ENCODE data around the gene SLC6A19. TPM values are rescaled to one million over a fixed set of nuclear protein-coding genes. Genes with fewer than 3 reads are reported as not detected.

SLC6A19 gene
- total and polyA plus RNA-seq, 12 donors = under 0.01 TPM; not detected in 11

GRCh38 chr5:1189269-1189668 lies 12.1 kb upstream of the SLC6A19 start:
- DNase-seq = peak in 1 of 7 donors; percentile 6
- WGBS, 4 donors = 76 to 84% (median 82%) methylated on average over 10 of the region's 10 CpGs
- no peaks in the 10 kb centered on the region for H3K36me3 ChIP-seq (replicated peaks in 1 of 2)
- no peaks in the 10 kb centered on the region for H3K4me1 ChIP-seq (replicated peaks in 1 of 2)
- TF ChIP-seq POLR2A (IDR thresholded peaks at IDR 0.05) = no peak
- TF ChIP-seq CTCF (IDR thresholded peaks at IDR 0.05) = no peak
- H3K27ac ChIP-seq = no peak overlapping the region
- intact Hi-C loops (cut with DNase I) = no loop called here
- H3K27me3 ChIP-seq = peaks cover 17% of the 10 kb centered on the region
- no peaks in the 10 kb centered on the region for H3K9me3 ChIP-seq (replicated peaks in 1 of 3)
- no peak overlapping the region for H3K4me3 ChIP-seq

GRCh38 chr5:1190278-1190677 lies 11.1 kb upstream of the SLC6A19 start:
- Histone ChIP-seq H3K9me3 (replicated peaks in 1 of 3) (no peaks in the 10 kb centered on the region), H3K4me3 (no peak overlapping the region), H3K4me1 (replicated peaks in 1 of 2) (no peaks in the 10 kb centered on the region), H3K27me3 (peaks cover 17% of the 10 kb centered on the region), H3K27ac (no peak overlapping the region), H3K36me3 (replicated peaks in 1 of 2) (no peaks in the 10 kb centered on the region)
- TF ChIP-seq CTCF (IDR thresholded peaks at IDR 0.05) (no peak), POLR2A (IDR thresholded peaks at IDR 0.05) (no peak)
- 58 to 71% (median 69%) methylated on average over 12 of the region's 12 CpGs for WGBS, 4 donors
- no peak for DNase-seq
- intact Hi-C loops (cut with DNase I) = no loop called here

- H3K27me3 ChIP-seq = peaks cover 17% of the 10 kb centered on the region
- H3K4me1 ChIP-seq (replicated peaks in 1 of 2) = no peaks in the 10 kb centered on the region
- DNase-seq = peak in 1 of 7 donors; percentile 6
- H3K36me3 ChIP-seq (replicated peaks in 1 of 2) = no peaks in the 10 kb centered on the region
- no peaks in the 10 kb centered on the region for H3K9me3 ChIP-seq (replicated peaks in 1 of 3)
- intact Hi-C loops (cut with DNase I) = no loop called here
- no peak overlapping the region for H3K4me3 ChIP-seq
- 28 to 35% (median 32%) methylated on average over 6 of the region's 6 CpGs for WGBS, 4 donors
- H3K27ac ChIP-seq = no peak overlapping the region
- no peak for TF ChIP-seq POLR2A (IDR thresholded peaks at IDR 0.05)
- no peak for TF ChIP-seq CTCF (IDR thresholded peaks at IDR 0.05)
Observed at GRCh38 chr5:1190837-1191239, 10.6 kb upstream of the SLC6A19 start.

- Histone ChIP-seq H3K36me3 (replicated peaks in 1 of 2) (no peaks in the 10 kb centered on the region), H3K27me3 (peaks cover 13% of the 10 kb centered on the region), H3K9me3 (replicated peaks in 1 of 3) (no peaks in the 10 kb centered on the region), H3K4me3 (no peak overlapping the region), H3K4me1 (replicated peaks in 1 of 2) (no peaks in the 10 kb centered on the region), H3K27ac (no peak overlapping the region)
- intact Hi-C loops (cut with DNase I) = no loop called here
- WGBS, 4 donors = 55 to 62% (median 59%) methylated on average over 18 of the region's 18 CpGs
- DNase-seq = no peak
- TF ChIP-seq CTCF (IDR thresholded peaks at IDR 0.05) (no peak), POLR2A (IDR thresholded peaks at IDR 0.05) (no peak)
Observed at GRCh38 chr5:1192971-1193590, 8.3 kb upstream of the SLC6A19 start.

Data from adrenal gland (tissue), 12 donors.